Measurements from ENCODE around the gene TTLL4. TPM values are rescaled to one million over a fixed set of nuclear protein-coding genes. Genes with fewer than 3 reads are reported as not detected.

Gene TTLL4
- total and polyA plus RNA-seq, 8 donors, result 26.0 to 52.0 (median 41.3) TPM

- ATAC-seq (no peak), DNase-seq (no peak)
- Histone ChIP-seq H3K36me3 (no peaks in the 10 kb centered on the region), H3K27ac (no peak overlapping the region), H3K9me3 (peaks cover 0 to 13% of the 10 kb centered on the region in 2 donors), H3K4me3 (no peak overlapping the region), H3K27me3 (no peaks in the 10 kb centered on the region), H3K4me1 (peaks cover 11 to 36% of the 10 kb centered on the region in 2 donors)
- intact Hi-C loops (cut with DNase I), result no loop called here
- TF ChIP-seq, protein P1, sequence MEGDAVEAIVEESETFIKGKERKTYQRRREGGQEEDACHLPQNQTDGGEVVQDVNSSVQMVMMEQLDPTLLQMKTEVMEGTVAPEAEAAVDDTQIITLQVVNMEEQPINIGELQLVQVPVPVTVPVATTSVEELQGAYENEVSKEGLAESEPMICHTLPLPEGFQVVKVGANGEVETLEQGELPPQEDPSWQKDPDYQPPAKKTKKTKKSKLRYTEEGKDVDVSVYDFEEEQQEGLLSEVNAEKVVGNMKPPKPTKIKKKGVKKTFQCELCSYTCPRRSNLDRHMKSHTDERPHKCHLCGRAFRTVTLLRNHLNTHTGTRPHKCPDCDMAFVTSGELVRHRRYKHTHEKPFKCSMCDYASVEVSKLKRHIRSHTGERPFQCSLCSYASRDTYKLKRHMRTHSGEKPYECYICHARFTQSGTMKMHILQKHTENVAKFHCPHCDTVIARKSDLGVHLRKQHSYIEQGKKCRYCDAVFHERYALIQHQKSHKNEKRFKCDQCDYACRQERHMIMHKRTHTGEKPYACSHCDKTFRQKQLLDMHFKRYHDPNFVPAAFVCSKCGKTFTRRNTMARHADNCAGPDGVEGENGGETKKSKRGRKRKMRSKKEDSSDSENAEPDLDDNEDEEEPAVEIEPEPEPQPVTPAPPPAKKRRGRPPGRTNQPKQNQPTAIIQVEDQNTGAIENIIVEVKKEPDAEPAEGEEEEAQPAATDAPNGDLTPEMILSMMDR (IDR thresholded peaks at IDR 0.05), result no peak
Observed at GRCh38 chr2:218802386-218802994, 91.9 kb downstream of the TTLL4 start.

DNA sequence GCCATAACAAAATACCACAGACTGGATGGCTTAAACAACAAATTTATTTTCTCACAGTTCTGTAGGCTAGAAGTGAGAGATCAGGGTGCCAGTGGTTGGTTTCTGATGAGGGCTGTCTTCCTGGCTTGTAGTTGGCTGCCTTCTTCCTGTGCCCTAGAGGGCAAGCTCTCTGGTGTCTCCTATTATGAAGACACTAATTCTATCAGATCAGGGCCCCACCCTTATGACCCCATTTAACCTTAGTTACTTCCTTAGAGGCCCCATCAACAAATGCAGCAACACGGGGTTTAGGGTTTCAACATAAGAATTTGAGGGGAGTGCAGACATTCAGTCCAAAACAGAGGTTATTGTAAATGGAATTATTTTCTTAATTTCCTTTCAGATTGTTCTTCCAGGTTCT lies 94.2 kb downstream of the TTLL4 start:
- H3K4me1 ChIP-seq, result peaks cover 11 to 42% of the 10 kb centered on the region in 2 donors
- intact Hi-C loops (cut with DNase I), result no loop called here
- ATAC-seq (no peak), DNase-seq (no peak)
- H3K36me3 ChIP-seq, result no peaks in the 10 kb centered on the region
- H3K27me3 ChIP-seq, result no peaks in the 10 kb centered on the region
- H3K27ac ChIP-seq, result no peak overlapping the region
- peaks cover 0 to 13% of the 10 kb centered on the region in 2 donors for H3K9me3 ChIP-seq
- TF ChIP-seq, protein P1 (IDR thresholded peaks at IDR 0.05), result no peak
- no peak overlapping the region for H3K4me3 ChIP-seq

Other genes with a start within 250 kb of the TTLL4 start
- gene USP37, start 142.5 kb upstream of the TTLL4 start, total RNA-seq, result 10 to 100 TPM; 13.0 to 16.5 TPM
- 10 to 100 TPM; 16.3 to 21.9 (median 19.7) TPM for gene USP37, start 142.5 kb upstream of the TTLL4 start, polyA plus RNA-seq (ENCODE audit: insufficient read length in 6 of 6)
- gene CNOT9, start 142.0 kb upstream of the TTLL4 start, total RNA-seq, result 10 to 100 TPM; 33.8 to 44.1 TPM
- gene CNOT9, start 142.0 kb upstream of the TTLL4 start, polyA plus RNA-seq (ENCODE audit: insufficient read length in 6 of 6), result 10 to 100 TPM; 54.2 to 69.1 (median 57.3) TPM
- 1 to 10 TPM in 1 of 2 donors, under 1 TPM in 1; 0.89 to 1.5 TPM for gene PLCD4, start 102.9 kb upstream of the TTLL4 start, total RNA-seq
- 10 to 100 TPM in 4 of 6 donors, 1 to 10 TPM in 2; 10.0 to 13.5 (median 11.4) TPM for gene PLCD4, start 102.9 kb upstream of the TTLL4 start, polyA plus RNA-seq (ENCODE audit: insufficient read length in 6 of 6)
- gene ZNF142, start 51.2 kb upstream of the TTLL4 start, total RNA-seq, result 10 to 100 TPM; 23.8 to 26.3 TPM
- gene ZNF142, start 51.2 kb upstream of the TTLL4 start, polyA plus RNA-seq (ENCODE audit: insufficient read length in 6 of 6), result 10 to 100 TPM; 17.0 to 22.3 (median 18.5) TPM
- gene BCS1L, start 51.2 kb upstream of the TTLL4 start, total RNA-seq, result 10 to 100 TPM; 27.1 to 52.2 TPM
- 10 to 100 TPM; 50.7 to 59.6 (median 55.5) TPM for gene BCS1L, start 51.2 kb upstream of the TTLL4 start, polyA plus RNA-seq (ENCODE audit: insufficient read length in 6 of 6)
- 10 to 100 TPM; 15.5 to 19.3 TPM for gene RNF25, start 38.8 kb upstream of the TTLL4 start, total RNA-seq
- 10 to 100 TPM; 36.5 to 40.8 (median 38.2) TPM for gene RNF25, start 38.8 kb upstream of the TTLL4 start, polyA plus RNA-seq (ENCODE audit: insufficient read length in 6 of 6)
- gene STK36, start 38.7 kb upstream of the TTLL4 start, total RNA-seq, result 10 to 100 TPM; 40.1 to 49.8 TPM
- 100 to 1,000 TPM in 1 of 6 donors, 10 to 100 TPM in 5; 74.0 to 112 (median 97.9) TPM for gene STK36, start 38.7 kb upstream of the TTLL4 start, polyA plus RNA-seq (ENCODE audit: insufficient read length in 6 of 6)
- gene CYP27A1, start 71.3 kb downstream of the TTLL4 start, total RNA-seq, result 10 to 100 TPM; 77.9 to 95.9 TPM
- 10 to 100 TPM; 24.3 to 32.3 (median 29.1) TPM for gene CYP27A1, start 71.3 kb downstream of the TTLL4 start, polyA plus RNA-seq (ENCODE audit: insufficient read length in 6 of 6)
- gene PRKAG3, start 121.0 kb downstream of the TTLL4 start, total RNA-seq, result not detected
- under 1 TPM in 1 of 6 donors, not detected in 5; 0.08 TPM for gene PRKAG3, start 121.0 kb downstream of the TTLL4 start, polyA plus RNA-seq (ENCODE audit: insufficient read length in 6 of 6)
- not detected for gene WNT6, start 149.0 kb downstream of the TTLL4 start, total RNA-seq
- gene WNT6, start 149.0 kb downstream of the TTLL4 start, polyA plus RNA-seq (ENCODE audit: insufficient read length in 6 of 6), result under 1 TPM in 1 of 6 donors, not detected in 5; 0.07 TPM
- gene WNT10A, start 170.0 kb downstream of the TTLL4 start, total RNA-seq, result 1 to 10 TPM in 1 of 2 donors, under 1 TPM in 1; 0.47 to 1.1 TPM
- gene WNT10A, start 170.0 kb downstream of the TTLL4 start, polyA plus RNA-seq (ENCODE audit: insufficient read length in 6 of 6), result under 1 TPM in 5 of 6 donors, not detected in 1; 0.17 to 0.40 (median 0.32) TPM
- gene CDK5R2, start 248.8 kb downstream of the TTLL4 start, total RNA-seq, result not detected
- under 1 TPM; 0.13 to 0.30 (median 0.17) TPM for gene CDK5R2, start 248.8 kb downstream of the TTLL4 start, polyA plus RNA-seq (ENCODE audit: insufficient read length in 6 of 6)

All from left lung (tissue), 10 donors.